IPS DF 6.9 (cell line): ENCODE results near the gene GPR137.
A peak's percentile ranks its signal among the peaks of the same experiment; 100 is the strongest.

Experiments used
- DNase-seq: peaks from one replicate; pipeline ENCODE4 v3.0.0-alpha.2; 2013; ENCODE audit warnings: low read depth, low spot score
- H3K27ac ChIP-seq: one replicate; pipeline ENCODE4 v1.5.1; 2013; ENCODE audit warnings: low read length, control low read depth
- H3K27me3 ChIP-seq: 2 replicates; pipeline ENCODE4 v1.6.1; 2013; ENCODE audit warnings: mild to moderate bottlenecking, low read length; ENCODE audit not compliant: control insufficient read depth, insufficient read depth
- H3K36me3 ChIP-seq: 2 replicates; pipeline ENCODE4 v1.6.1; 2013; ENCODE audit warnings: low read length; ENCODE audit not compliant: control insufficient read depth, insufficient read depth
- H3K4me1 ChIP-seq: 2 replicates; pipeline ENCODE4 v1.6.1; 2013; ENCODE audit warnings: low read length; ENCODE audit not compliant: control insufficient read depth, insufficient read depth
- H3K4me3 ChIP-seq: 2 replicates; pipeline ENCODE4 v1.5.1; 2013; ENCODE audit warnings: mild to moderate bottlenecking, low read length
- H3K9me3 ChIP-seq: 2 replicates; pipeline ENCODE4 v1.6.1; 2013; ENCODE audit warnings: low read length, inconsistent platforms; ENCODE audit not compliant: control insufficient read depth, insufficient read depth
- WGBS: extraction: QIAGEN DNeasy Blood & Tissue Kit; methylation state at CpG from one replicate; pipeline ENCODE4 v1.1.7; 2013; ENCODE audit warnings: mixed read lengths, missing lambda C conversion rate; ENCODE audit not compliant: insufficient read length, insufficient coverage; 5-methylcytosine and 5-hydroxymethylcytosine counted together

The GPR137 gene

DNA sequence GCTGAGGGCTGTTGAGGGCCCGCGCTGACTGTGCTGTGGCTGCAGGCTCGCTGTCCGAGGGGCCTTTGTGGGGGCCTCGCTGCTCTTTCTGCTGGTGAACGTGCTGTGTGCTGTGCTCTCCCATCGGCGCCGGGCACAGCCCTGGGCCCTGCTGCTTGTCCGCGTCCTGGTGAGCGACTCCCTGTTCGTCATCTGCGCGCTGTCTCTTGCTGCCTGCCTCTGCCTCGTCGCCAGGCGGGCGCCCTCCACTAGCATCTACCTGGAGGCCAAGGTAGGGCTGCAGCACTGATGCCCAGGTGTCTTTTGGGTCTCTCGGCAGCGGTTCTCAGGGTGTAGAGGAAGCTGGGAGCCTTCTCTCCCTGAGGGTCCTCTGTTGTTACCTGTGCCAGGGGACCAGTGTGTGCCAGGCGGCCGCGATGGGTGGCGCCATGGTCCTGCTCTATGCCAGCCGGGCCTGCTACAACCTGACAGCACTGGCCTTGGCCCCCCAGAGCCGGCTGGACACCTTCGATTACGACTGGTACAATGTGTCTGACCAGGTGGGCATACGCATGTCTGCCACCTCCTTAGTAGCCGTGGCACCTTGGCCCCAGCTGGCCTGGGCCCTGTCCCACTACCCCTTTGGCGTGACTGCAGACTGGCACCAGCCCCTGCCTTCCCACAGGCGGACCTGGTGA is 2.2 kb downstream of the GPR137 start:
- Histone ChIP-seq H3K36me3 (no peaks in the 10 kb centered on the region), H3K9me3 (no peaks in the 10 kb centered on the region), H3K4me1 (peaks cover 9% of the 10 kb centered on the region; the same call in 1 of the 2 replicates), H3K27me3 (peaks cover 26% of the 10 kb centered on the region), H3K4me3 (no peak overlapping the region; the same call in 1 of the 2 replicates), H3K27ac (no peak overlapping the region)
- no CpG with 5 or more reads among the region's 33 CpGs for WGBS
- DNase-seq: no peak

DNA sequence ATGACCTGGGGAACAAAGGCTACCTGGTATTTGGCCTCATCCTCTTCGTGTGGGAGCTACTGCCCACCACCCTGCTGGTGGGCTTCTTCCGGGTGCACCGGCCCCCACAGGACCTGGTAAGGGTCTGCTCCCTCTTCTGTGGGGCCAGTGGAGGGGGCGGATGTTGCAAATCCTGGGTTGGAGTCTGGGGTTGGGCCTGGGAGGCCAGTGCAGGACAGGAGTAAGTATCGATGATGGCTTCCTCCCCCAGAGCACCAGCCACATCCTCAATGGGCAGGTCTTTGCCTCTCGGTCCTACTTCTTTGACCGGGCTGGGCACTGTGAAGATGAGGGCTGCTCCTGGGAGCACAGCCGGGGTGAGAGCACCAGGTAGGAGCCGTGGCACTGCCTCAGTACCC is 2.7 kb downstream of the GPR137 start:
- Histone ChIP-seq H3K9me3 (no peaks in the 10 kb centered on the region), H3K36me3 (no peaks in the 10 kb centered on the region), H3K4me3 (no peak overlapping the region), H3K27me3 (peaks cover 31% of the 10 kb centered on the region), H3K4me1 (peaks cover 9% of the 10 kb centered on the region; the same call in 1 of the 2 replicates), H3K27ac (no peak overlapping the region)
- WGBS: no CpG with 5 or more reads among the region's 9 CpGs
- no peak for DNase-seq

DNA sequence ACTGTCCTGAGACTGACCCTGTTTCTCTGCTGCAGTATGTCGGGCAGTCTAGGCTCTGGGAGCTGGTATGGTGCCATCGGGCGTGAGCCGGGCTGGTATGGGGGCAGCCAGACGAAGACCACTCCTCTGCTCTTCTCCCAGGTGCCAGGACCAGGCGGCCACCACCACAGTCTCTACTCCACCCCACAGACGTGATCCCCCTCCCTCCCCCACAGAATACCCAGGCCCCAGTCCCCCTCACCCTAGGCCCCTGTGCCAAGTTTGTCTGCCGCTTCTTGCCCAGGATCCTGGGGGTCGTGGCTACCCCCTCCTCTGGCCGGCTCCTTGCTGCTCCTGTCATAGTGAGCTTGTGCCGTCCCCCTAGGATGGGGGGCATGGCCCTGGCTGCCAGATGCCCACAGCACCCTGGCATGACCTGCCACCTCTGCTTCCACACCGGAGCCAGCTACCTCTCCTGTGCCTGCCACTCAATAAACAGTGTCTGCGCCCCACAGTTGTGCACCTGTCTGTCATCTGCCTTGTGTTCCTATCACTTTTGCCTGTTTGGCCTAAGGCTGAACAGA is 3.4 kb downstream of the GPR137 start:
- H3K9me3 ChIP-seq: no peaks in the 10 kb centered on the region
- DNase-seq: no peak
- peaks cover 9% of the 10 kb centered on the region; the same call in 1 of the 2 replicates for H3K4me1 ChIP-seq
- peaks cover 39% of the 10 kb centered on the region for H3K27me3 ChIP-seq
- no peak overlapping the region for H3K4me3 ChIP-seq
- H3K27ac ChIP-seq: no peak overlapping the region
- no CpG with 5 or more reads among the region's 13 CpGs for WGBS
- no peaks in the 10 kb centered on the region for H3K36me3 ChIP-seq

DNA sequence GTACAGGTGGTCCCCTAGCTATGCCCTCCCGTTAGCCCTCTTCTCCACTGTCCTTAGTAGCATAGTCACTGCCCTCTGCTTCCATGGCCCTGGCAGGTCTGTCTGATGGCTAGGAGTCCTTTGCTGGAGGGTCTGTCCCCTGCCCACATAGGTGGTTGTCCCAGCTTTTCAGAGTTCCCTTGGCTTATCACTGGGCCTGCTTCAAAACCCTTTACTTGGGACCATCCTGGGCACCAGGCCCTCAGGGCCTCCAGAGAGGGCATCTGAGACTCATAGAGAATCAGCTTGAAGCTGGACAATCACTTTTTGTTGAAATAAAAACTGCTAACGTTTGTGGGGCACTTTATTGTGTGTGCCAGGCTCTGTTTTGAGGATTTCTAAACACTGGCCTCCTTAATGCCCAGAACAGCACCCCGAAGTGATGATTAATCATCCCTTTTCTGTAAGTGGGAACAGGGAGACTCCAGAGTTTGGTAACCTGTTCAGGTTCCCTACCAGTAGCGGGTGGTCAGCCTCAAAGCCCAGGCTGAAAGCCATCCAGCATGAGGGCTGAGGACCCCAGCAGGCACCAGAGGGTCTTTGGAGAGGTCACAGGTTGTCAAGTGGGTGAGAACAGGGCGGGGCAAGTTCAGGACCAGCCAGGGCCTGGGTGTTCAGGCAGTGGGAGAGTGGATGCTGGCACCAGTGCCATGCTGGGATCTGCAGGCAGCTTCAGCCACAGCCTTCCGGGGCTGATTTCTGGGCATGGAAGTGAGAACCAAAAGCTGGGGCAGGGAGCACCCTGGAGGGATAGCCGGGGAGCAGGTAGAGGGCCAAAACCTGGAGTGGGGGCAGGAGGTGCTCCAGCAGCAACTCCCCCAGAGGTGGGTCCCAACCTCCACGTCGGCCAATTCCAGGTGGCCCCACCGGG is 5.0 kb downstream of the GPR137 start:
- peaks cover 53% of the 10 kb centered on the region for H3K27me3 ChIP-seq
- no peaks in the 10 kb centered on the region for H3K36me3 ChIP-seq
- no peak overlapping the region for H3K27ac ChIP-seq
- peaks cover 9% of the 10 kb centered on the region; the same call in 1 of the 2 replicates for H3K4me1 ChIP-seq
- DNase-seq: no peak
- no CpG with 5 or more reads among the region's 10 CpGs for WGBS
- no peaks in the 10 kb centered on the region for H3K9me3 ChIP-seq
- no peak overlapping the region for H3K4me3 ChIP-seq

DNA sequence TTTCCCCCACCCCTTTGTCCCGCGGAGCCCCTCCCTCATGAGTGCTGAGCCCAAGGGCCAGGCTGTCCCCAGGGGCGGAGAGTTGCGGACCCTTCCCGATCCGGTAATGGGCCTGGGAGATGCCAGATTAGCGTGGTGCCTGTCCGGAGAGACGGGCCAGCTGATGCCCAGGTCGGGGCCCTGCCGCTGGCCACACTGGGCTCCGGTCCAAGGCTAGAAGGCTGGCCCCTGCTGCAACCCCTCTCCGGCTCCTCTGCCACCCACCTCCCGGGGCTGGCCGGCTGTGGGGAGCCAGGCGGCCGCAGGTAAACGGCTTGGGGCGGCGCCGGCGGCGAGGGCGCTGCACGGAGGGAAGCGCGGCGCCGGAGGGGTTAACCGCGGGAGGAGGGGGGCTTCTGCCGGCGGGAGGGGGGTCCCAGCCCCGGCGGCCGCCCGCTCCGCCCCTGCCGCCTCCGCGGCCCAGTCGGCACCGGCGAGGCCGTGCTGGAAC is 5.7 kb downstream of the GPR137 start, which contains the start of gene KCNK4:
TSS of gene KCNK4 (plus strand) at position 41 of the 490 bp plus-strand sequence. CDS start 1,717 bp downstream, outside the sequence.
- no peak within 1 kb of the TSS for H3K27ac ChIP-seq
- H3K9me3 ChIP-seq: no peaks in the 10 kb centered on the region
- H3K27me3 ChIP-seq: peaks cover 60% of the 10 kb centered on the region
- peaks cover 6% of the 10 kb centered on the region; the same call in 1 of the 2 replicates for H3K4me1 ChIP-seq
- no CpG with 5 or more reads among the region's 45 CpGs for WGBS
- DNase-seq: no peak
- H3K36me3 ChIP-seq: no peaks in the 10 kb centered on the region
- peak within 1 kb of the TSS; percentile 33; the same call in 1 of the 2 replicates for H3K4me3 ChIP-seq

DNA sequence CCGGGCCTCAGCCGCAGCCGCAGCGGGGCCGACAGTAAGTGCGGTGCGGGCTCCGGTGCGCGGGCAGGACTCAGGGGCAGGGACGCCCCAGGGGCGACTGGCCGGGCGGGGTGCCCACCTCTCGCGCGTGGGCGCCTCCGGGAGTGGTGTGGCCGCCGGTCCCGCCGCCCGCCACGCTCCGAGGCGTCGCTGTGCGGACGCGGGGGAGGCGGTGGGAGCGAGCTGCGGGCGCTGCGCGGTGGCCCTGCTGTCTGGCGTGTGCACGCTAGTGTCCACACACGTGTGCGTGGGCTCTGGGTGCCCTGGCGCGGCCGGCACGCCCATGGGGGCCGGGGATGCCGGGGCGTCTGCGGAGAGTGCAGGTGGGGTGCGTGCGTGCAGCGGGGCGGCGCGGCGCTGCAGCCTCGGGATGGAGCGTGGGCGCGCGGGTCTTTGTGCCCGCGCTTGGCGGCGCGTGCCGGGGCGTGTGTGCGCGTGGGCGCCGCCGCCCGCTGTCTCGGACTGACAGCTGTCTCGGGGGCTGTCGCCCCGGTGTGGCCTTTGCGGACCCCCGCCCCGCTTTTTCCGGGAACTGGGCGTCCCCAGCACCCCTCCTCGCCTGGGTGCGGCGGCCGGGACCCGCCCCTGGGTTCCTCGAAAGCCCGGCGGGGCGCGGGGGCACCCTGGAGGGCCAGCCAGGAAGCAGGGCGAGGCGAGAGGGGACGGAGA is 6.3 kb downstream of the GPR137 start:
- Histone ChIP-seq H3K9me3 (no peaks in the 10 kb centered on the region), H3K4me3 (peak overlapping the region; percentile 33; the same call in 1 of the 2 replicates), H3K27me3 (peaks cover 66% of the 10 kb centered on the region), H3K4me1 (peaks cover 4% of the 10 kb centered on the region; the same call in 1 of the 2 replicates), H3K27ac (no peak overlapping the region), H3K36me3 (no peaks in the 10 kb centered on the region)
- WGBS: no CpG with 5 or more reads among the region's 96 CpGs
- no peak for DNase-seq

DNA sequence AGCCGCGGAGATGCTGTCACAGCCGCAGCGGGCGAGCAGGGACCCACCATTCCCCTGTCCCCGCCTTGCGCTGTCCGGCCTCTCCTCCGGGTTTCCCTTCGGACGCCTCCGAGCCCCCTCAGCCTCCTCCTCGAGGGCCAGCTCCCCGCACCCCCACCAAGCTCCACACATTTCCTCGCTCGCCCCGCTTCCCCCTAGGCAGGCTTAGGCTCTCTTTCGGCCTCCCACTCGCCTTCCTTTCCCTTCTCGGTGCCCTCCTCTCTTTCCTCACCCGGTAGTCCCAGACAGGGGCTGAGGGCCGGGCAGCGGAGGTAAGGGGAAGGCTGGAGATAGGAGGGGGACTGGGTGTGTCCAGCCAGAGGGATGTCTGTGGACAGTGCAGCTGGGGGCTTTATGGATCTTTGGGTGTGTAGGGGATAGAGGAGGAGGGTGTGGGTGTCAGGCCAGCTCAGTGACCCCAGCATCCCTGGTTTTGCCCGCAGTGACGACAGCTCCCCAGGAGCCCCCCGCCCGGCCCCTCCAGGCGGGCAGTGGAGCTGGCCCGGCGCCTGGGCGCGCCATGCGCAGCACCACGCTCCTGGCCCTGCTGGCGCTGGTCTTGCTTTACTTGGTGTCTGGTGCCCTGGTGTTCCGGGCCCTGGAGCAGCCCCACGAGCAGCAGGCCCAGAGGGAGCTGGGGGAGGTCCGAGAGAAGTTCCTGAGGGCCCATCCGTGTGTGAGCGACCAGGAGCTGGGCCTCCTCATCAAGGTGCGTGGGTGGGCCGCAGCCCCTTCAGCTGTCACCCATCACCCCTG is 7.0 kb downstream of the GPR137 start:
- DNase-seq: no peak
- WGBS: no CpG with 5 or more reads among the region's 42 CpGs
- Histone ChIP-seq H3K36me3 (no peaks in the 10 kb centered on the region), H3K4me3 (peak overlapping the region; percentile 33; the same call in 1 of the 2 replicates), H3K4me1 (peaks cover 5% of the 10 kb centered on the region; the same call in 1 of the 2 replicates), H3K27me3 (peaks cover 73% of the 10 kb centered on the region), H3K9me3 (no peaks in the 10 kb centered on the region), H3K27ac (no peak overlapping the region)

DNA sequence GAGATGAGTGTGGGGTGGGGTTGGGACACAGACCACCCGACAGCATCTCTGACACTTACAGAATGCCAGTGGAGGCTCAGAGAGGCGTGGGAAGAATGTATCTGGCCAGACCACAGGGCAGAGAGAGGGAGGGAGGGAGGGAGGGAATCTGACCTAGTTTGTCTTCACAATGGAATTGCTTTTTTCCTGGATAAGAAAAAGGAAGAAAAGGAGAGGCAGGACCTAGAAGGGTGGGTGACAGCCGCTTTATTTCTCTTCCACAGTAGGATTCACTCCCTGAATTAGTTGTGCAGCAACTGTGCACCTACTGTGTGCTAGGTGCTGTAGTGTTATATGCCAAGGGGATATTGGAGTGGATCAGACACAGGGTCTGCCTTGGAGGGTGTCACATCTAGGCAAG is 9.1 kb downstream of the GPR137 start:
- H3K4me3 ChIP-seq: no peak overlapping the region
- no peak overlapping the region for H3K27ac ChIP-seq
- H3K27me3 ChIP-seq: peaks cover 94% of the 10 kb centered on the region
- no CpG with 5 or more reads among the region's 3 CpGs for WGBS
- H3K4me1 ChIP-seq: peaks cover 7% of the 10 kb centered on the region; the same call in 1 of the 2 replicates
- DNase-seq: no peak
- H3K9me3 ChIP-seq: no peaks in the 10 kb centered on the region
- H3K36me3 ChIP-seq: no peaks in the 10 kb centered on the region

DNA sequence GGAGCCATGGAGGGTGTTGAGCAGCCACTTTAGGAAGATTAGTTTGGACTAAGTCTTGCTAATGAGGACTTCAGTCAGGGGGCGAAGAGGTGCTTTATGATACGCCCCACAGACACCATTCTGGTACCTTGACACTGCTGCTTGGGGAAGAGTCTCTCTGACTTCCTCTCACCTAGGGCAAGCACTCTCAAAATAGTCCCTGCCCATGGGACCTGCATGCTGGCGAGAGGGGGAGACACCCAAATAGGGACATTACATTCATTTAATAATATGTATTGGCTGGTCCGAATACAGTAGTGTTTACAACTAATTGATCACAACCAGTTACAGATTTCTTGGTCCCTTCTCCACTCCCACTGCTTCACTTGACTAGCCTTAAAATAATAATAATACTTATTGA is 10.1 kb downstream of the GPR137 start:
- Histone ChIP-seq H3K9me3 (no peaks in the 10 kb centered on the region), H3K27me3 (peaks cover 96% of the 10 kb centered on the region), H3K36me3 (no peaks in the 10 kb centered on the region), H3K27ac (no peak overlapping the region), H3K4me3 (no peak overlapping the region), H3K4me1 (peaks cover 7% of the 10 kb centered on the region; the same call in 1 of the 2 replicates)
- no CpG with 5 or more reads among the region's 4 CpGs for WGBS
- no peak for DNase-seq
